Spleen (tissue), 7 donors: ENCODE results near the gene EIF4H.

ENCODE experiments used
- CTCF ChIP-seq, 11 experiments: fragments of 200-600 bp in 7 of 11; fragments of 450-650 bp in 4 of 11; sonication (generic) in 4 of 11; IDR thresholded peaks in 8 of 11; conservative IDR thresholded peaks in 3 of 11; 1 replicate in 7 of 11; 2 replicates in 4 of 11; pipeline versions ENCODE4 v1.4.0 to v1.8.0; 2016 to 2021; ENCODE audit warnings: antibody characterized with exemption in 11 of 11, inconsistent platforms in 4 of 11, mild to moderate bottlenecking in 1 of 11
- POLR2AphosphoS5 ChIP-seq, 3 donors: sonication (generic); formaldehyde crosslinking; IDR thresholded peaks; one replicate each; pipeline ENCODE4 v1.5.1; 2017; ENCODE audit warnings: antibody characterized with exemption in 3 of 3
- donor health status: DM: no; HTN: no; CAD: no; lungs with moderate emphysema.
- donor health status: DM: no; HTN: no; CAD: no.
- donor health status: DM: no; HTN: no; CAD: no.

GRCh38 chr7:74231232-74231590 lies 57.1 kb downstream of the EIF4H start:
- no peak for TF ChIP-seq CTCF (IDR thresholded peaks at IDR 0.05 in 8 of 11, conservative IDR thresholded peaks at IDR 0.05 in 3 of 11)
- TF ChIP-seq POLR2AphosphoS5 (IDR thresholded peaks at IDR 0.05), result peak in 1 of 3 donors; percentile 49
